Measurements from ENCODE around the gene TAF12. TPM values are rescaled to one million over a fixed set of nuclear protein-coding genes. Genes with fewer than 3 reads are reported as not detected.
A peak's percentile ranks its signal among the peaks of the same experiment; 100 is the strongest.
"Not testable (repeated sequence)": the region's sequence is repeated elsewhere in the genome, so short reads cannot be mapped to it uniquely, and the experiment has no call there.

The TAF12 gene
- total RNA-seq, 2 experiments from 2014 or later: 26.5 to 28.0 TPM

- Mint-ChIP-seq H3K9me3 (no peaks in the 10 kb centered on the region), H3K36me3 (peaks cover 42% of the 10 kb centered on the region), H3K4me1 (peaks cover 37% of the 10 kb centered on the region)
Observed at GRCh38 chr1:28580722-28581530, 61.9 kb downstream of the TAF12 start.

GRCh38 chr1:28579401-28579800 is 63.5 kb downstream of the TAF12 start:
- Mint-ChIP-seq H3K4me3 (peak overlapping the region; percentile 100), H3K27me3 (no peaks in the 10 kb centered on the region), H3K27ac (peak overlapping the region; percentile 94), H3K9me3 (no peaks in the 10 kb centered on the region), H3K36me3 (peaks cover 42% of the 10 kb centered on the region), H3K4me1 (peaks cover 37% of the 10 kb centered on the region)
- no peak for DNase-seq

More at GRCh38 chr1:28580722-28581530, 61.9 kb downstream of the TAF12 start:
- Mint-ChIP-seq H3K27me3 (no peaks in the 10 kb centered on the region), H3K4me3 (peak overlapping the region; percentile 100), H3K27ac (peak overlapping the region; percentile 94)
- peak; percentile 43 for DNase-seq

- H3K4me1 Mint-ChIP-seq: peaks cover 37% of the 10 kb centered on the region
- peaks cover 42% of the 10 kb centered on the region for H3K36me3 Mint-ChIP-seq
- DNase-seq: no peak
- peak overlapping the region; percentile 94 for H3K27ac Mint-ChIP-seq
- H3K27me3 Mint-ChIP-seq: no peaks in the 10 kb centered on the region
- H3K4me3 Mint-ChIP-seq: peak overlapping the region; percentile 100
- no peaks in the 10 kb centered on the region for H3K9me3 Mint-ChIP-seq
Observed at GRCh38 chr1:28578696-28579218, 64.1 kb downstream of the TAF12 start.

GRCh38 chr1:28577738-28578536 is 64.9 kb downstream of the TAF12 start:
- Mint-ChIP-seq H3K27me3 (no peaks in the 10 kb centered on the region), H3K27ac (peak overlapping the region; percentile 94), H3K4me3 (peak overlapping the region; percentile 45), H3K36me3 (peaks cover 42% of the 10 kb centered on the region), H3K4me1 (peaks cover 34% of the 10 kb centered on the region), H3K9me3 (no peaks in the 10 kb centered on the region)
- no peak for DNase-seq

- peak overlapping the region; percentile 6 for H3K4me3 Mint-ChIP-seq
- peaks cover 42% of the 10 kb centered on the region for H3K36me3 Mint-ChIP-seq
- peak overlapping the region; percentile 94 for H3K27ac Mint-ChIP-seq
- H3K27me3 Mint-ChIP-seq: no peaks in the 10 kb centered on the region
- no peak for DNase-seq
- H3K4me1 Mint-ChIP-seq: peaks cover 30% of the 10 kb centered on the region
- H3K9me3 Mint-ChIP-seq: no peaks in the 10 kb centered on the region
Observed at GRCh38 chr1:28577052-28577678, 65.7 kb downstream of the TAF12 start.

GRCh38 chr1:28573564-28573963 is 69.3 kb downstream of the TAF12 start:
- H3K27ac Mint-ChIP-seq: no peak overlapping the region
- H3K36me3 Mint-ChIP-seq: peaks cover 14% of the 10 kb centered on the region
- H3K9me3 Mint-ChIP-seq: no peaks in the 10 kb centered on the region
- peaks cover 8% of the 10 kb centered on the region for H3K4me1 Mint-ChIP-seq
- H3K27me3 Mint-ChIP-seq: no peaks in the 10 kb centered on the region
- DNase-seq: no peak
- H3K4me3 Mint-ChIP-seq: no peak overlapping the region

- H3K4me3 Mint-ChIP-seq, DNase-seq, H3K4me1 Mint-ChIP-seq, H3K36me3 Mint-ChIP-seq, H3K9me3 Mint-ChIP-seq, H3K27ac Mint-ChIP-seq, H3K27me3 Mint-ChIP-seq: not testable (repeated sequence)
Observed at GRCh38 chr1:28572891-28573290, 70.0 kb downstream of the TAF12 start.

- H3K27me3 Mint-ChIP-seq: no peaks in the 10 kb centered on the region
- no peak overlapping the region for H3K4me3 Mint-ChIP-seq
- H3K9me3 Mint-ChIP-seq: no peaks in the 10 kb centered on the region
- peaks cover 1% of the 10 kb centered on the region for H3K36me3 Mint-ChIP-seq
- H3K27ac Mint-ChIP-seq: no peak overlapping the region
- no peak for DNase-seq
- no peaks in the 10 kb centered on the region for H3K4me1 Mint-ChIP-seq
Observed at GRCh38 chr1:28571911-28572310, 71.0 kb downstream of the TAF12 start.

GRCh38 chr1:28566931-28567330 is 75.9 kb downstream of the TAF12 start:
- no peaks in the 10 kb centered on the region for H3K27me3 Mint-ChIP-seq

GRCh38 chr1:28565726-28566125 is 77.1 kb downstream of the TAF12 start:
- Mint-ChIP-seq H3K9me3 (no peaks in the 10 kb centered on the region), H3K27ac (no peak overlapping the region), H3K4me1 (no peaks in the 10 kb centered on the region), H3K4me3 (no peak overlapping the region), H3K36me3 (peaks cover 9% of the 10 kb centered on the region), H3K27me3 (no peaks in the 10 kb centered on the region)
- no peak for DNase-seq

More at GRCh38 chr1:28566931-28567330, 75.9 kb downstream of the TAF12 start:
- Mint-ChIP-seq H3K4me1 (no peaks in the 10 kb centered on the region), H3K36me3 (peaks cover 5% of the 10 kb centered on the region), H3K4me3 (no peak overlapping the region), H3K9me3 (no peaks in the 10 kb centered on the region), H3K27ac (no peak overlapping the region)
- DNase-seq: no peak

- DNase-seq: no peak
- Mint-ChIP-seq H3K27ac (no peak overlapping the region), H3K36me3 (peaks cover 9% of the 10 kb centered on the region)
Observed at GRCh38 chr1:28565040-28565439, 77.8 kb downstream of the TAF12 start.

GRCh38 chr1:28564310-28564709 is 78.6 kb downstream of the TAF12 start:
- peaks cover 9% of the 10 kb centered on the region for H3K36me3 Mint-ChIP-seq
- H3K4me3 Mint-ChIP-seq: no peak overlapping the region
- H3K9me3 Mint-ChIP-seq: no peaks in the 10 kb centered on the region
- H3K4me1 Mint-ChIP-seq: no peaks in the 10 kb centered on the region
- no peak overlapping the region for H3K27ac Mint-ChIP-seq
- no peak for DNase-seq
- no peaks in the 10 kb centered on the region for H3K27me3 Mint-ChIP-seq

More at GRCh38 chr1:28565040-28565439, 77.8 kb downstream of the TAF12 start:
- no peaks in the 10 kb centered on the region for H3K9me3 Mint-ChIP-seq
- no peaks in the 10 kb centered on the region for H3K4me1 Mint-ChIP-seq
- H3K27me3 Mint-ChIP-seq: no peaks in the 10 kb centered on the region
- no peak overlapping the region for H3K4me3 Mint-ChIP-seq

GRCh38 chr1:28560886-28561285 is 82.0 kb downstream of the TAF12 start:
- Mint-ChIP-seq H3K27me3 (no peaks in the 10 kb centered on the region), H3K4me3 (no peak overlapping the region), H3K36me3 (peaks cover 10% of the 10 kb centered on the region), H3K4me1 (peaks cover 2% of the 10 kb centered on the region), H3K9me3 (no peaks in the 10 kb centered on the region), H3K27ac (no peak overlapping the region)
- DNase-seq: no peak
